GM21576 (cell line): Measurements from ENCODE around the gene CCDC47.
"Not testable (repeated sequence)": the region's sequence is repeated elsewhere in the genome, so short reads cannot be mapped to it uniquely, and the experiment has no call there.

Experiments used
- ATAC-seq: cut with Tn5 transposase; IDR thresholded peaks from one replicate; pipeline ENCODE4 v1.9.1; 2021; ENCODE audit warnings: mild to moderate bottlenecking, moderate library complexity; ENCODE audit not compliant: unreplicated experiment

Gene CCDC47

GRCh38 chr17:63773272-63774140, at the start of gene CCDC47:
Gene CCDC47 (minus strand): TSS chr17:63773597. CDS start chr17:63766175, 7,422 bp downstream.
- peak; percentile 83 for ATAC-seq

- ATAC-seq: no peak
Measured at GRCh38 chr17:63822537-63822936, 49.1 kb upstream of the CCDC47 start.

GRCh38 chr17:63821804-63822203, 48.4 kb upstream of the CCDC47 start:
- no peak for ATAC-seq

GRCh38 chr17:63820963-63821561, 47.7 kb upstream of the CCDC47 start:
- no peak for ATAC-seq

- no peak for ATAC-seq
Measured at GRCh38 chr17:63819585-63820537, 46.5 kb upstream of the CCDC47 start.

GRCh38 chr17:63819131-63819530, 45.7 kb upstream of the CCDC47 start:
- no peak for ATAC-seq

GRCh38 chr17:63817736-63818385, 44.5 kb upstream of the CCDC47 start:
- no peak for ATAC-seq

GRCh38 chr17:63816669-63817068, 43.3 kb upstream of the CCDC47 start:
- no peak for ATAC-seq

GRCh38 chr17:63816123-63816522, 42.7 kb upstream of the CCDC47 start:
- ATAC-seq: no peak

- no peak for ATAC-seq
Measured at GRCh38 chr17:63809970-63810369, 36.6 kb upstream of the CCDC47 start.

GRCh38 chr17:63805591-63805990, 32.2 kb upstream of the CCDC47 start:
- no peak for ATAC-seq

- no peak for ATAC-seq
Measured at GRCh38 chr17:63804328-63804727, 30.9 kb upstream of the CCDC47 start.

- no peak for ATAC-seq
Measured at GRCh38 chr17:63800783-63801182, 27.4 kb upstream of the CCDC47 start.

- ATAC-seq: no peak
Measured at GRCh38 chr17:63798572-63799106, 25.2 kb upstream of the CCDC47 start.

- not testable (repeated sequence) for ATAC-seq
Measured at GRCh38 chr17:63796375-63796774, 23.0 kb upstream of the CCDC47 start.

GRCh38 chr17:63792055-63792729, 18.8 kb upstream of the CCDC47 start:
- ATAC-seq: no peak

- no peak for ATAC-seq
Measured at GRCh38 chr17:63790057-63790456, 16.7 kb upstream of the CCDC47 start.

- no peak for ATAC-seq
Measured at GRCh38 chr17:63786971-63787711, 13.7 kb upstream of the CCDC47 start.

- ATAC-seq: no peak
Measured at GRCh38 chr17:63786117-63786516, 12.7 kb upstream of the CCDC47 start.
